ENCODE data around the gene GARRE1. TPM values are rescaled to one million over a fixed set of nuclear protein-coding genes. Genes with fewer than 3 reads are reported as not detected.

Gene GARRE1
- total and polyA plus RNA-seq, 9 donors: 13.3 to 39.1 (median 22.5) TPM

- no peak overlapping the region for H3K4me3 ChIP-seq
Measured at GRCh38 chr19:34259367-34260095, 5.2 kb downstream of the GARRE1 start.

GRCh38 chr19:34260771-34261173 lies 6.4 kb downstream of the GARRE1 start:
- H3K36me3 ChIP-seq: no peaks in the 10 kb centered on the region
- no peak for TF ChIP-seq POLR2A (IDR thresholded peaks at IDR 0.05)
- TF ChIP-seq CTCF (IDR thresholded peaks at IDR 0.05): no peak
- no peak for TF ChIP-seq EP300 (IDR thresholded peaks at IDR 0.05)
- H3K27ac ChIP-seq: no peak overlapping the region
- intact Hi-C loops (cut with DNase I): no loop called here
- no peaks in the 10 kb centered on the region for H3K27me3 ChIP-seq
- 4 to 7% (median 5%) methylated on average over 6 of the region's 6 CpGs for WGBS, 3 donors
- H3K4me1 ChIP-seq (ENCODE audit: insufficient read depth): peaks cover 15% of the 10 kb centered on the region
- DNase-seq: no peak
- no peak overlapping the region for H3K4me3 ChIP-seq
- H3K9me3 ChIP-seq: no peaks in the 10 kb centered on the region

More at GRCh38 chr19:34259367-34260095, 5.2 kb downstream of the GARRE1 start:
- no peaks in the 10 kb centered on the region for H3K9me3 ChIP-seq
- DNase-seq: no peak
- H3K27me3 ChIP-seq: no peaks in the 10 kb centered on the region
- peaks cover 16% of the 10 kb centered on the region for H3K4me1 ChIP-seq (ENCODE audit: insufficient read depth)
- no peak overlapping the region for H3K27ac ChIP-seq
- intact Hi-C loops (cut with DNase I): no loop called here
- H3K36me3 ChIP-seq: no peaks in the 10 kb centered on the region
- TF ChIP-seq POLR2A (IDR thresholded peaks at IDR 0.05) (no peak), EP300 (IDR thresholded peaks at IDR 0.05) (no peak), CTCF (IDR thresholded peaks at IDR 0.05) (no peak)
- WGBS, 3 donors: 83 to 93% (median 90%) methylated on average over 3 of the region's 3 CpGs

GRCh38 chr19:34261334-34262109 lies 7.2 kb downstream of the GARRE1 start:
- no peaks in the 10 kb centered on the region for H3K27me3 ChIP-seq
- H3K4me1 ChIP-seq (ENCODE audit: insufficient read depth): peaks cover 12% of the 10 kb centered on the region
- no peaks in the 10 kb centered on the region for H3K36me3 ChIP-seq
- intact Hi-C loops (cut with DNase I): no loop called here
- DNase-seq: no peak
- H3K9me3 ChIP-seq: no peaks in the 10 kb centered on the region
- H3K27ac ChIP-seq: no peak overlapping the region
- H3K4me3 ChIP-seq: no peak overlapping the region
- WGBS, 3 donors: 66 to 71% (median 69%) methylated on average over 6 of the region's 6 CpGs
- no peak for TF ChIP-seq CTCF (IDR thresholded peaks at IDR 0.05)
- no peak for TF ChIP-seq EP300 (IDR thresholded peaks at IDR 0.05)
- TF ChIP-seq POLR2A (IDR thresholded peaks at IDR 0.05): no peak

GRCh38 chr19:34263745-34264237 lies 9.4 kb downstream of the GARRE1 start:
- 81 to 89% (median 83%) methylated on average over 8 of the region's 8 CpGs for WGBS, 3 donors
- H3K27me3 ChIP-seq: no peaks in the 10 kb centered on the region
- no peak overlapping the region for H3K27ac ChIP-seq
- no peak for DNase-seq
- no peak overlapping the region for H3K4me3 ChIP-seq
- no peaks in the 10 kb centered on the region for H3K36me3 ChIP-seq
- H3K9me3 ChIP-seq: no peaks in the 10 kb centered on the region
- TF ChIP-seq EP300 (IDR thresholded peaks at IDR 0.05): no peak
- TF ChIP-seq CTCF (IDR thresholded peaks at IDR 0.05): no peak
- TF ChIP-seq POLR2A (IDR thresholded peaks at IDR 0.05): no peak
- intact Hi-C loops (cut with DNase I): no loop called here
- H3K4me1 ChIP-seq (ENCODE audit: insufficient read depth): peaks cover 12% of the 10 kb centered on the region

Data from ovary (tissue), 9 donors.